Right lobe of liver (tissue), 6 donors: ENCODE data around the gene VPS8. TPM values are rescaled to one million over a fixed set of nuclear protein-coding genes. Genes with fewer than 3 reads are reported as not detected.

Experiments
- ATAC-seq, 4 donors: fragments of 200-7000 bp; cut with Tn5 transposase; one replicate each; pipeline ENCODE4 v1.9.1; 2020; ENCODE audit warnings: mild to moderate bottlenecking in 4 of 4, moderate library complexity in 4 of 4
- DNase-seq, 3 donors: peaks; one replicate each; pipeline ENCODE4 v3.0.0-alpha.2; 2020
- H3K27ac ChIP-seq, 3 donors: fragments of 200-600 bp; one replicate each; pipeline ENCODE4 v1.8.0; 2022
- H3K27me3 ChIP-seq, 2 donors: fragments of 200-600 bp; one replicate each; pipeline ENCODE4 v1.8.0; 2022
- H3K36me3 ChIP-seq, 4 donors: fragments of 200-600 bp; sonication (generic) in 1 of 4; one replicate each; pipeline versions ENCODE4 v1.5.1 to v1.8.0; 2017 to 2022; ENCODE audit warnings: control low read depth in 1 of 4
- H3K4me1 ChIP-seq, 4 donors: fragments of 200-600 bp; sonication (generic) in 1 of 4; one replicate each; pipeline versions ENCODE4 v1.5.1 to v1.8.0; 2017 to 2022; ENCODE audit warnings: control low read depth in 1 of 4
- H3K4me3 ChIP-seq, 3 donors: fragments of 200-600 bp; one replicate each; pipeline ENCODE4 v1.8.0; 2022
- H3K9me3 ChIP-seq, 4 donors: fragments of 200-600 bp; sonication (generic) in 1 of 4; one replicate each; pipeline versions ENCODE4 v1.5.1 to v1.8.0; 2017 to 2022; ENCODE audit warnings: control low read depth in 1 of 4
- CTCF ChIP-seq, 4 donors: fragments of 200-600 bp in 3 of 4; fragments of 450-650 bp in 1 of 4; IDR thresholded peaks; one replicate each; pipeline versions ENCODE4 v1.5.1 to v1.8.0; 2016 to 2022; ENCODE audit warnings: antibody characterized with exemption in 4 of 4, mild to moderate bottlenecking in 2 of 4
- POLR2A ChIP-seq: fragments of 450-650 bp; IDR thresholded peaks from one replicate; pipeline ENCODE4 v1.6.1; 2017; ENCODE audit warnings: antibody characterized with exemption, mild to moderate bottlenecking
- WGBS: methylation state at CpG from one replicate; pipeline ENCODE4 v1.1.6; 2018; ENCODE audit warnings: low coverage, low lambda C conversion rate; ENCODE audit not compliant: insufficient coverage; ENCODE audit errors: missing lambda C conversion rate; 5-methylcytosine and 5-hydroxymethylcytosine counted together
- intact Hi-C, 2 donors: fragments of 100-400 bp; cut with DNase I; formaldehyde crosslinking; loops; one replicate each; pipeline versions ENCODE4 v1.11.2 to v1.14.1; 2022
- total RNA-seq, 6 experiments: library from RNA; depleted of rRNA in 2 of 6; stranded (reverse); fragments of >200 nt in 2 of 6; fragmentation: NEBNext Ultra II Directional in 3 of 6; extraction: Animal tissue kit (Norgen Biotek cat#: 25700) in 3 of 6; gene quantifications; one replicate each; pipeline versions ENCODE4 v1.1.0 to v1.2.4, GENCODE V29; 2016 to 2023
- donor health status: DM: no; HTN: yes; CAD: no.
- donor health status: DM: no; HTN: no; CAD: no.
- donor health status: DM: no; HTN: no; CAD: no.
- donor health status: DM: no; HTN: yes; CAD: no.
- donor health status: DM: no; HTN: yes; CAD: no.

The VPS8 gene
- total RNA-seq, 6 experiments from 2014 or later: 20.4 to 24.5 (median 21.3) TPM

GRCh38 chr3:185070491-185071286, 258.7 kb downstream of the VPS8 start:
- Histone ChIP-seq H3K27me3 (no peaks in the 10 kb centered on the region), H3K9me3 (no peaks in the 10 kb centered on the region), H3K4me3 (no peak overlapping the region), H3K4me1 (no peaks in the 10 kb centered on the region), H3K36me3 (no peaks in the 10 kb centered on the region), H3K27ac (no peak overlapping the region)
- peak; percentile 6 to 19 (median 16) for TF ChIP-seq CTCF (IDR thresholded peaks at IDR 0.05)
- TF ChIP-seq POLR2A: no peak
- DNase-seq: peak in 1 of 3 donors; percentile 28
- ATAC-seq: peak; percentile 52 to 79 (median 60)
- 80% methylated on average over 7 of the region's 22 CpGs for WGBS
- intact Hi-C loops: no loop called here

GRCh38 chr3:185071287-185071800, 259.4 kb downstream of the VPS8 start:
- ATAC-seq: peak in 1 of 4 donors; percentile 20
- DNase-seq: no peak
- 14% methylated on average over 1 of the region's 7 CpGs for WGBS
- Histone ChIP-seq H3K9me3 (no peaks in the 10 kb centered on the region), H3K27me3 (no peaks in the 10 kb centered on the region), H3K27ac (no peak overlapping the region), H3K4me1 (no peaks in the 10 kb centered on the region), H3K36me3 (no peaks in the 10 kb centered on the region), H3K4me3 (no peak overlapping the region)
- intact Hi-C loops: no loop called here
- TF ChIP-seq CTCF (IDR thresholded peaks at IDR 0.05) (peak in 1 of 4 donors; percentile 9), POLR2A (no peak)

GRCh38 chr3:185075547-185075946, 263.6 kb downstream of the VPS8 start:
- DNase-seq (no peak), ATAC-seq (no peak)
- H3K9me3 ChIP-seq: no peaks in the 10 kb centered on the region
- H3K36me3 ChIP-seq: no peaks in the 10 kb centered on the region
- 71% methylated on average over 1 of the region's 13 CpGs for WGBS
- H3K27ac ChIP-seq: no peak overlapping the region
- H3K4me1 ChIP-seq: no peaks in the 10 kb centered on the region
- H3K4me3 ChIP-seq: no peak overlapping the region
- TF ChIP-seq CTCF (IDR thresholded peaks at IDR 0.05): no peak
- TF ChIP-seq POLR2A: no peak
- H3K27me3 ChIP-seq: no peaks in the 10 kb centered on the region
- intact Hi-C loops: no loop called here

GRCh38 chr3:185076219-185076618, 264.3 kb downstream of the VPS8 start:
- H3K27ac ChIP-seq: no peak overlapping the region
- no peak for DNase-seq
- no peak overlapping the region for H3K4me3 ChIP-seq
- WGBS: 84% methylated on average over 5 of the region's 8 CpGs
- TF ChIP-seq CTCF (IDR thresholded peaks at IDR 0.05): no peak
- intact Hi-C loops: no loop called here
- H3K4me1 ChIP-seq: no peaks in the 10 kb centered on the region
- no peaks in the 10 kb centered on the region for H3K27me3 ChIP-seq
- ATAC-seq: no peak
- H3K36me3 ChIP-seq: no peaks in the 10 kb centered on the region
- H3K9me3 ChIP-seq: no peaks in the 10 kb centered on the region
